Gastrocnemius medialis (tissue), 4 donors: ENCODE measurements around the gene CDC42BPG. TPM values are rescaled to one million over a fixed set of nuclear protein-coding genes. Genes with fewer than 3 reads are reported as not detected.

Experiments used
- ATAC-seq, 2 donors: fragments of 150-250 bp; one replicate each; pipeline ENCODE4 v1.9.1; 2016
- DNase-seq, 2 donors: peaks; one replicate each; pipeline ENCODE4 v3.0.0-alpha.2; 2019
- H3K27ac ChIP-seq, 4 donors: fragments of 200-600 bp; sonication (generic); 1 replicate in 1 of 4; 2 replicates in 3 of 4; pipeline ENCODE4 v1.5.1; 2016 to 2018; ENCODE audit warnings: mild to moderate bottlenecking in 2 of 4, moderate library complexity in 1 of 4
- H3K27me3 ChIP-seq, 3 donors: fragments of 200-600 bp; sonication (generic) in 2 of 3; 1 replicate in 1 of 3; 2 replicates in 2 of 3; pipeline versions ENCODE4 v1.5.1 to v1.6.0; 2016 to 2019; ENCODE audit warnings: mild to moderate bottlenecking in 1 of 3, moderate library complexity in 1 of 3
- H3K36me3 ChIP-seq, 2 donors: fragments of 200-600 bp; sonication (generic) in 1 of 2; one replicate each; pipeline ENCODE4 v1.5.1; 2017 to 2018
- H3K4me1 ChIP-seq, 2 donors: fragments of 200-600 bp; sonication (generic) in 1 of 2; one replicate each; pipeline ENCODE4 v1.5.1; 2016 to 2017; ENCODE audit warnings: mild to moderate bottlenecking in 2 of 2
- H3K4me3 ChIP-seq, 4 donors: fragments of 200-600 bp; sonication (generic) in 3 of 4; 1 replicate in 1 of 4; 2 replicates in 3 of 4; pipeline ENCODE4 v1.5.1; 2016 to 2019; ENCODE audit warnings: mild to moderate bottlenecking in 2 of 4
- H3K9me3 ChIP-seq, 3 donors: fragments of 200-600 bp; sonication (generic) in 2 of 3; 1 replicate in 1 of 3; 2 replicates in 2 of 3; pipeline ENCODE4 v1.5.1; 2016 to 2019
- POLR2A ChIP-seq, 2 donors: fragments of 450-650 bp; IDR thresholded peaks; one replicate each; pipeline ENCODE4 v1.6.1; 2017; ENCODE audit warnings: antibody characterized with exemption in 2 of 2, mild to moderate bottlenecking in 2 of 2, moderate library complexity in 2 of 2
- in situ Hi-C, 4 donors: fragments of 200-750 bp; cut with MboI; loops; one replicate each; pipeline versions ENCODE4 v1.15.0 to v1.8.0; 2017; ENCODE audit warnings: low sequenced_read_pairs in 4 of 4
- intact Hi-C: fragments of 100-400 bp; cut with DNase I; formaldehyde crosslinking; loops from one replicate; pipeline ENCODE4 v1.15.1; 2023; ENCODE audit warnings: low total_unique reads
- total RNA-seq, 4 donors: library from RNA; depleted of rRNA; stranded (reverse); fragments of >200 nt; gene quantifications; one replicate each; pipeline versions ENCODE4 v1.1.0 to v1.2.3, GENCODE V29; 2016
- TF ChIP-seq, protein P1 (sequence below), 5 experiments: fragments of 450-650 bp in 3 of 5; fragments of 200-600 bp in 2 of 5; sonication (generic) in 2 of 5; IDR thresholded peaks in 4 of 5; conservative IDR thresholded peaks in 1 of 5; 1 replicate in 4 of 5; 2 replicates in 1 of 5; pipeline ENCODE4 v1.5.1; 2016 to 2019; ENCODE audit warnings: antibody characterized with exemption in 5 of 5, mild to moderate bottlenecking in 3 of 5, moderate library complexity in 3 of 5

The CDC42BPG gene
- total RNA-seq, 4 donors from 2014 or later: 0.15 to 0.19 TPM; not detected in 2

DNA sequence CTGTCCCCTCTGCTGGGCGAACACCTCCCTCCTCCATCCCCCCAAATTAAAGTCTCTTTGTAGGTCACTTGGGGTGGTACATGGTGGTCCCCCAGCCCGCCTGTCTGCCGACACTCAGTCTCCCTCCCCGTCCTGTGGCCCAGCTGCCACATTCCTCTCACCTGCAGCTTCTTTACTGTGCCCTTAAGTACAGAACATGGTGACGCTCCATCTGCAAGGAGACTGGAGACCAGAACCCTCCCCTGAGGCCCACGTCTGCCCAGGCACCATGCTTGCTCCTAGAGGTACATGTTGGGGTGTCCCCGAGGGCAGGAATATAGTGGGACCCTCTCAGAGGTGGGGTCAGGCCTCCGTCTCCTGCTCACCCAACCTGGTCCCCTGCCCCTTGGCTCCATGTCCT, 39.6 kb upstream of the CDC42BPG start:
- in situ Hi-C loops (no loop called here), intact Hi-C loops (no loop called here)
- H3K9me3 ChIP-seq: no peaks in the 10 kb centered on the region
- ATAC-seq (no peak), DNase-seq (no peak)
- no peak for TF ChIP-seq POLR2A (IDR thresholded peaks at IDR 0.05)
- TF ChIP-seq, protein P1, sequence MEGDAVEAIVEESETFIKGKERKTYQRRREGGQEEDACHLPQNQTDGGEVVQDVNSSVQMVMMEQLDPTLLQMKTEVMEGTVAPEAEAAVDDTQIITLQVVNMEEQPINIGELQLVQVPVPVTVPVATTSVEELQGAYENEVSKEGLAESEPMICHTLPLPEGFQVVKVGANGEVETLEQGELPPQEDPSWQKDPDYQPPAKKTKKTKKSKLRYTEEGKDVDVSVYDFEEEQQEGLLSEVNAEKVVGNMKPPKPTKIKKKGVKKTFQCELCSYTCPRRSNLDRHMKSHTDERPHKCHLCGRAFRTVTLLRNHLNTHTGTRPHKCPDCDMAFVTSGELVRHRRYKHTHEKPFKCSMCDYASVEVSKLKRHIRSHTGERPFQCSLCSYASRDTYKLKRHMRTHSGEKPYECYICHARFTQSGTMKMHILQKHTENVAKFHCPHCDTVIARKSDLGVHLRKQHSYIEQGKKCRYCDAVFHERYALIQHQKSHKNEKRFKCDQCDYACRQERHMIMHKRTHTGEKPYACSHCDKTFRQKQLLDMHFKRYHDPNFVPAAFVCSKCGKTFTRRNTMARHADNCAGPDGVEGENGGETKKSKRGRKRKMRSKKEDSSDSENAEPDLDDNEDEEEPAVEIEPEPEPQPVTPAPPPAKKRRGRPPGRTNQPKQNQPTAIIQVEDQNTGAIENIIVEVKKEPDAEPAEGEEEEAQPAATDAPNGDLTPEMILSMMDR (IDR thresholded peaks at IDR 0.05 in 4 of 5, conservative IDR thresholded peaks at IDR 0.05 in 1 of 5): no peak
- H3K4me1 ChIP-seq: peaks cover 27 to 32% of the 10 kb centered on the region in 2 donors
- H3K27me3 ChIP-seq: no peaks in the 10 kb centered on the region
- no peaks in the 10 kb centered on the region for H3K36me3 ChIP-seq
- peak overlapping the region in 2 of 4 donors; percentile 12 to 95 for H3K27ac ChIP-seq
- H3K4me3 ChIP-seq: no peak overlapping the region

DNA sequence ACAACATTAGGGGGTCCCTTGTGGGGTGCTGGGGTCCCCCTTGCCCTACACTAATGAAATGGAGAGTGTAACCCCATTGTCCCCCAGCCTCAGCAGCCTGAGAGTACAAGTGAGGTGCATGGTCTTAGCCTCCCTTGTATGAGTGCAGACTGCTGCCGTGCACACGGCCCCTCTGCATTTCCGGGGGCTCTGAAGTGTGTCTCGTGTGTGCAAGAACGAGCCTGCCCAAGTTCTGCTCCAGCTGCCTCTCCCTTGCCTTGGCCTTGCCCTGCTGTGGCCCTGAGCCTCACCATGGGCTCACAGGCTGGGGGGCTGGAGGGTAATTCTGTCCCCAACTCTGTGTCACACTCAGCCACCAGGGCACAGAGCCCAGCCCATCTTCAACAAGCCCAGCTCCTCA, 39.1 kb upstream of the CDC42BPG start:
- peaks cover 27 to 33% of the 10 kb centered on the region in 2 donors for H3K4me1 ChIP-seq
- ATAC-seq: no peak
- in situ Hi-C loops: no loop called here

DNA sequence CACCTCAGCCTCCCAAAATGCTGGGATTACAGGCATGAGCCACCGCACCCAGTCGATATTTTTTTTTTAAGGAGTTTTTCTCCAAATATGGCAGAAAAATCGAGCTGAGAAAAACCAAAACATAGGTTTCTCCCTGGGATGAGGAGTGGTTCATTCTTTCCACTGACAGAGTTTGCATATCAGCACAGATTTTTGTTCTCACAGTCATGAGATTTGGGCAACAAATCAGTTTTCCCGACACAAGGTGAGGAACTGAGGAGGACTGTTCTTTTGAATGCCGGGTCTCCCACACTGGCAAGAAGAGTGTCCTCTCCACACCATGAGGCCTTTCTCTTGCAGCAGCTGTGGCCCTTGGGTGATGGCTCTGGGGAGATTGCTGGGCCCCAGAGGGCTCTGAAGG, 37.8 kb upstream of the CDC42BPG start:
- Histone ChIP-seq H3K27me3 (no peaks in the 10 kb centered on the region), H3K9me3 (no peaks in the 10 kb centered on the region), H3K27ac (peak overlapping the region in 3 of 4 donors; percentile 94 to 95 (median 94)), H3K4me3 (no peak overlapping the region), H3K4me1 (peaks cover 27 to 30% of the 10 kb centered on the region in 2 donors), H3K36me3 (no peaks in the 10 kb centered on the region)
- DNase-seq: no peak
- in situ Hi-C loops (no loop called here), intact Hi-C loops (no loop called here)
- TF ChIP-seq, protein P1 (IDR thresholded peaks at IDR 0.05 in 4 of 5, conservative IDR thresholded peaks at IDR 0.05 in 1 of 5): no peak
- TF ChIP-seq POLR2A (IDR thresholded peaks at IDR 0.05): no peak
- ATAC-seq: no peak

More for the DNA sequence above, 39.1 kb upstream of the CDC42BPG start:
- intact Hi-C loops: no loop called here
- TF ChIP-seq POLR2A (IDR thresholded peaks at IDR 0.05): no peak
- TF ChIP-seq, protein P1 (IDR thresholded peaks at IDR 0.05 in 4 of 5, conservative IDR thresholded peaks at IDR 0.05 in 1 of 5): no peak
- DNase-seq: no peak
- H3K27ac ChIP-seq: peak overlapping the region in 3 of 4 donors; percentile 12 to 95 (median 24)
- no peaks in the 10 kb centered on the region for H3K36me3 ChIP-seq
- H3K27me3 ChIP-seq: no peaks in the 10 kb centered on the region
- H3K4me3 ChIP-seq: no peak overlapping the region
- no peaks in the 10 kb centered on the region for H3K9me3 ChIP-seq

DNA sequence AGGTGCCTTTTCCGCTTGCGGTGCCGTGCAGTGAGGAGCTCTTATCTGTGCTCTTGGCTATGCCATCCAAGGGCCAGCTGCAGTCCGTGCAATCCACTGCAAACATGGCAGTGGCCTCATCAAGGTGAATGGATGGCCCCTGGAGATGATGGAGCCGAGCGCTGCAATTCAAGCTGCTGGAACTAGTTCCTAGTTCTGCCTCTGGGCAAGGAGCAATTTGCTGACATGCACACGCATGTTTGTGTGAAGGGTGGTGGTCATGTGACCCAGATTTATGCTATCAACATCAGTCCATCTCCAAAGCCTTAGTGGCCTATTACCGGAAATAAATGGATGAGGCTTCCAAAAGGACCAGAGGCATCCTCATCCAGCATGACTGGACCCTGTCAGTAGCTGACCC, 37.0 kb upstream of the CDC42BPG start:
- in situ Hi-C loops: no loop called here

More for the DNA sequence above, 37.0 kb upstream of the CDC42BPG start:
- H3K4me1 ChIP-seq: peaks cover 34 to 38% of the 10 kb centered on the region in 2 donors
- no peak overlapping the region for H3K4me3 ChIP-seq
- no peak for DNase-seq
- intact Hi-C loops: no loop called here
- TF ChIP-seq POLR2A (IDR thresholded peaks at IDR 0.05): no peak
- TF ChIP-seq, protein P1 (IDR thresholded peaks at IDR 0.05 in 4 of 5, conservative IDR thresholded peaks at IDR 0.05 in 1 of 5): no peak
- H3K36me3 ChIP-seq: no peaks in the 10 kb centered on the region
- ATAC-seq: no peak
- H3K27ac ChIP-seq: peak overlapping the region in 3 of 4 donors; percentile 94 to 95 (median 94)
- no peaks in the 10 kb centered on the region for H3K27me3 ChIP-seq
- H3K9me3 ChIP-seq: no peaks in the 10 kb centered on the region
